ENCODE results near the gene KIAA1614.

Gene KIAA1614

GRCh38 chr1:180976732-180977357 lies 64.1 kb downstream of the KIAA1614 start:
- no peak for DNase-seq
- no peaks in the 10 kb centered on the region for H3K79me2 ChIP-seq (ENCODE audit: low read length)
- H3K9ac ChIP-seq (ENCODE audit: low read length) = no peak overlapping the region
- H3K27me3 ChIP-seq (replicated peaks; ENCODE audit: insufficient read depth, low read length) = no peaks in the 10 kb centered on the region
- H3K4me1 ChIP-seq (ENCODE audit: low read length) = 0 out of 2 replicates have a peak, but pooled peaks cover 3% of the 10 kb centered on the region
- H3F3A ChIP-seq (ENCODE audit: insufficient read depth, low read length) = no peaks in the 10 kb centered on the region
- TF ChIP-seq EZH2 (optimal IDR thresholded peaks at IDR 0.05; ENCODE audit: low read depth, low read length) (no peak), EZH2phosphoT487 (IDR thresholded peaks at IDR 0.05; ENCODE audit: low read length) (no peak), CTCF (IDR thresholded peaks at IDR 0.05; ENCODE audit: low read length) (no peak)
- no peaks in the 10 kb centered on the region for H3K9me2 ChIP-seq (replicated peaks; ENCODE audit: insufficient read depth, low read length)
- no peak overlapping the region for H3K27ac ChIP-seq (ENCODE audit: low read length)
- no peaks in the 10 kb centered on the region for H4K20me1 ChIP-seq (ENCODE audit: insufficient read depth, low read length)
- no peak overlapping the region for H3K4me2 ChIP-seq (ENCODE audit: low read depth, low read length)
- no peak overlapping the region for H3K4me3 ChIP-seq (ENCODE audit: low read length)
- H2AFZ ChIP-seq (ENCODE audit: low read length) = no peak overlapping the region
- no peaks in the 10 kb centered on the region for H3K36me3 ChIP-seq (replicated peaks; ENCODE audit: insufficient read depth, low read length)
- H3K9me3 ChIP-seq (replicated peaks; ENCODE audit: insufficient read depth, low read length) = no peaks in the 10 kb centered on the region

DNA sequence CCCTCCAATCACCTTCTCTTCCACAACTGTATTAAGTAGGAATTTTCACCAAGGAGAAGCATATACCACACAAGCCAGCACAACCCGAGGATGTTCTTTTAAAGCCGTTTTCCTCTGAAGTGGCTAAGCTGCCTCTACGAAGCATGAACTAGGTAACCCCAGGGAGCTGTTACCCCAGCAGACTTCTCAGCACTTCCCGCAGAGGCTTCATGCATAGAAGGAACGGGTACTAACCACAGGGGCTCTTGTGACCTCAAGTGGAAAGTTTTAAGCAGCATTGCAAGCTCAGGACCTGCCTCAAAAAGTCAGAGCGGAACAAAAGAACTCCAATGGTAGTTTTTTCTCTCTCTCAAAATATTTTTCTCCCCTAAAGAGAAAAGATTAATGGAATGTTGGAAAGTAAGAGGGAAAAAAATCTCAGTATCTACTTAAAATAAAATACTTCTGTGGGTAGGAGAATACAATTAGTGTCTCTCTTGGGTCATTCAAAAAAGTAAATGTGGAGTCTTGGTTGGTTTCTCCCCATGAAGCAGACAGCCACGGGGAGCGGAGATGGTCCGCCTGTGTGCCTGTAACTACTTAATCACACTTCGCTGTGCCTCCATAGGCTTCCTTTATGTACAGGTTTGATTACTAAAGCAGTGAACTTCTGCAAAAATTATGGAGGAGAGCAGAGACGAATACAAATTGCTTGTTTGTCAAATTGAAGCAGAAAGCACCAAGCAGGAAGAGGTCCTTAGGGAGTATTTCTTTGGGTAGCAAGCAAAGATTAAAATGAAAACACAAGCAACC lies 69.1 kb downstream of the KIAA1614 start:
- TF ChIP-seq EZH2 (optimal IDR thresholded peaks at IDR 0.05; ENCODE audit: low read depth, low read length) (no peak), EZH2phosphoT487 (IDR thresholded peaks at IDR 0.05; ENCODE audit: low read length) (no peak), CTCF (IDR thresholded peaks at IDR 0.05; ENCODE audit: low read length) (no peak)
- no peaks in the 10 kb centered on the region for H3K9me3 ChIP-seq (replicated peaks; ENCODE audit: insufficient read depth, low read length)
- H3K4me3 ChIP-seq (ENCODE audit: low read length) = no peak overlapping the region
- H2AFZ ChIP-seq (ENCODE audit: low read length) = no peak overlapping the region
- no peak overlapping the region for H3K9ac ChIP-seq (ENCODE audit: low read length)
- H3K36me3 ChIP-seq (replicated peaks; ENCODE audit: insufficient read depth, low read length) = no peaks in the 10 kb centered on the region
- H3K79me2 ChIP-seq (ENCODE audit: low read length) = no peaks in the 10 kb centered on the region
- H3K27ac ChIP-seq (ENCODE audit: low read length) = no peak overlapping the region
- H3K9me2 ChIP-seq (replicated peaks; ENCODE audit: insufficient read depth, low read length) = no peaks in the 10 kb centered on the region
- no peaks in the 10 kb centered on the region for H3F3A ChIP-seq (ENCODE audit: insufficient read depth, low read length)
- DNase-seq = no peak
- no peaks in the 10 kb centered on the region for H3K27me3 ChIP-seq (replicated peaks; ENCODE audit: insufficient read depth, low read length)
- H3K4me1 ChIP-seq (ENCODE audit: low read length) = 0 out of 2 replicates have a peak, but pooled peaks cover 3% of the 10 kb centered on the region
- no peaks in the 10 kb centered on the region for H4K20me1 ChIP-seq (ENCODE audit: insufficient read depth, low read length)
- H3K4me2 ChIP-seq (ENCODE audit: low read depth, low read length) = no peak overlapping the region

DNA sequence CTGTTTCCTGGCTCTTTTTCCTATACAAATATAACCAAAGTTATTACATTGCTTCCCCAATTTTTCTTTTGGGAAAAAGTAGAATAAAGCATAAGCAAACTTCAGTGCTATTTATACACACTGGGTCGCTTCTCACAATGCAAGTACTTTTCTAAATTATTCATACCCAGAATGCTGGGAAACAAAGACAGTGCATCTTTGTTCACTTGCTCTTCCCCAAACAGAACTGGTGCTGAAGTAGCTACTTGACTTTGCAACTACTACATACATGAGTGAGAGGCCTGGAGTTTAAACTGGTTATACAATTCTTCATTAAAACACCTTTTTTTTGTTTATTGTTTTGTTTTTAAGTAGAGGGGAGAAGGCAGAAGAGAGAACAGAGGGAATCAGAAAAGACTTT lies 69.7 kb downstream of the KIAA1614 start:
- Histone ChIP-seq H3K27me3 (replicated peaks; ENCODE audit: insufficient read depth, low read length) (no peaks in the 10 kb centered on the region), H3K36me3 (replicated peaks; ENCODE audit: insufficient read depth, low read length) (no peaks in the 10 kb centered on the region; the same call in 1 of the 2 replicates), H3K4me3 (ENCODE audit: low read length) (no peak overlapping the region), H3K79me2 (ENCODE audit: low read length) (no peaks in the 10 kb centered on the region), H3K9ac (ENCODE audit: low read length) (no peak overlapping the region), H3K4me1 (ENCODE audit: low read length) (0 out of 2 replicates have a peak, but pooled peaks cover under 1% of the 10 kb centered on the region), H4K20me1 (ENCODE audit: insufficient read depth, low read length) (no peaks in the 10 kb centered on the region), H3K9me3 (replicated peaks; ENCODE audit: insufficient read depth, low read length) (no peaks in the 10 kb centered on the region), H2AFZ (ENCODE audit: low read length) (no peak overlapping the region), H3K9me2 (replicated peaks; ENCODE audit: insufficient read depth, low read length) (no peaks in the 10 kb centered on the region), H3K27ac (ENCODE audit: low read length) (no peak overlapping the region), H3F3A (ENCODE audit: insufficient read depth, low read length) (no peaks in the 10 kb centered on the region), H3K4me2 (ENCODE audit: low read depth, low read length) (no peak overlapping the region)
- no peak for DNase-seq
- no peak for TF ChIP-seq CTCF (IDR thresholded peaks at IDR 0.05; ENCODE audit: low read length)

All from MM.1S (cell line).